GM18519 (cell line): ENCODE data around the gene ODAD4.

Source experiments
- ATAC-seq: cut with Tn5 transposase; IDR thresholded peaks from one replicate; pipeline ENCODE4 v1.9.1; 2021; ENCODE audit warnings: mild to moderate bottlenecking, moderate library complexity; ENCODE audit not compliant: unreplicated experiment, low FRiP score

The ODAD4 gene

GRCh38 chr17:41939044-41939692, 8.8 kb downstream of the ODAD4 start:
- no peak for ATAC-seq

- no peak for ATAC-seq
These were observed 9.3 kb downstream of the ODAD4 start for GRCh38 chr17:41939693-41940090.

GRCh38 chr17:41941168-41941567, 10.8 kb downstream of the ODAD4 start:
- no peak for ATAC-seq

GRCh38 chr17:41942626-41943373, 12.4 kb downstream of the ODAD4 start:
- no peak for ATAC-seq

- no peak for ATAC-seq
These were observed 13.1 kb downstream of the ODAD4 start for GRCh38 chr17:41943492-41943891.

- ATAC-seq = no peak
These were observed 14.5 kb downstream of the ODAD4 start for GRCh38 chr17:41944943-41945342.

GRCh38 chr17:41948762-41949460, 18.5 kb downstream of the ODAD4 start:
- ATAC-seq = no peak

GRCh38 chr17:41956522-41956921, 26.1 kb downstream of the ODAD4 start:
- ATAC-seq = no peak

- ATAC-seq = no peak
These were observed 26.8 kb downstream of the ODAD4 start for GRCh38 chr17:41957031-41957868.

GRCh38 chr17:41957869-41958439, 27.5 kb downstream of the ODAD4 start:
- ATAC-seq = no peak

- ATAC-seq = no peak
These were observed 28.6 kb downstream of the ODAD4 start for GRCh38 chr17:41959030-41959335.

- ATAC-seq = no peak
These were observed 29.1 kb downstream of the ODAD4 start for GRCh38 chr17:41959336-41960095.

- ATAC-seq = no peak
These were observed 31.7 kb downstream of the ODAD4 start for GRCh38 chr17:41962111-41962510.

GRCh38 chr17:41962768-41963434, 32.5 kb downstream of the ODAD4 start:
- ATAC-seq = no peak

- no peak for ATAC-seq
These were observed 35.5 kb downstream of the ODAD4 start for GRCh38 chr17:41965694-41966462.

GRCh38 chr17:41966463-41967140, 36.2 kb downstream of the ODAD4 start, which contains the start of gene CNP:
Gene CNP, plus strand, starts transcription at chr17:41966795. Its CDS starts 90 bp downstream, at chr17:41966885.
- ATAC-seq = no peak

GRCh38 chr17:41967141-41967920, 36.9 kb downstream of the ODAD4 start:
- no peak for ATAC-seq
